Measurements from ENCODE around the gene SKA3.

SKA3 gene

GRCh38 chr13:21115231-21115630 lies 61.1 kb downstream of the SKA3 start:
- no peak for DNase-seq (ENCODE audit: low read depth)

- DNase-seq (ENCODE audit: low read depth) = no peak
Measured at GRCh38 chr13:21111546-21111945, 64.8 kb downstream of the SKA3 start.

- no peak for DNase-seq (ENCODE audit: low read depth)
Measured at GRCh38 chr13:21109168-21109567, 67.2 kb downstream of the SKA3 start.

DNA sequence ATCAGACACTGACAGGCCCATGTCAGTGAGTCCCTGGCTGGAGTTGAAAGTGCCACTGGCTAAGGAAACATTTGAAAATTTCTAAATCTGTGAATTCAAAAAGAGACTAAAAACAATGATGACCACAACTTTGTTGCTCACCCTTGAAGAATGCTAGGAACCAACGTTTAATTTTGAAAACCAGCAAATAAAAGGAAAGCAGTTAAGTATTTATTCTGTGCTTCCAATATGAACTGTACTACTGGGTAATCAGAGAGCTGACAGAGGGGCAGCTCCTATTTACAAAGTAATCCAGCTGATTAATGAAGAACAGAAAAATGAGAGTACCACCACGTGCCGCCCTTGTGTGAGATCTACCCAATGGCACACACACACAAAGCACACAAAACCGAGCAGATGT lies 70.3 kb downstream of the SKA3 start:
- DNase-seq (ENCODE audit: low read depth) = no peak

DNA sequence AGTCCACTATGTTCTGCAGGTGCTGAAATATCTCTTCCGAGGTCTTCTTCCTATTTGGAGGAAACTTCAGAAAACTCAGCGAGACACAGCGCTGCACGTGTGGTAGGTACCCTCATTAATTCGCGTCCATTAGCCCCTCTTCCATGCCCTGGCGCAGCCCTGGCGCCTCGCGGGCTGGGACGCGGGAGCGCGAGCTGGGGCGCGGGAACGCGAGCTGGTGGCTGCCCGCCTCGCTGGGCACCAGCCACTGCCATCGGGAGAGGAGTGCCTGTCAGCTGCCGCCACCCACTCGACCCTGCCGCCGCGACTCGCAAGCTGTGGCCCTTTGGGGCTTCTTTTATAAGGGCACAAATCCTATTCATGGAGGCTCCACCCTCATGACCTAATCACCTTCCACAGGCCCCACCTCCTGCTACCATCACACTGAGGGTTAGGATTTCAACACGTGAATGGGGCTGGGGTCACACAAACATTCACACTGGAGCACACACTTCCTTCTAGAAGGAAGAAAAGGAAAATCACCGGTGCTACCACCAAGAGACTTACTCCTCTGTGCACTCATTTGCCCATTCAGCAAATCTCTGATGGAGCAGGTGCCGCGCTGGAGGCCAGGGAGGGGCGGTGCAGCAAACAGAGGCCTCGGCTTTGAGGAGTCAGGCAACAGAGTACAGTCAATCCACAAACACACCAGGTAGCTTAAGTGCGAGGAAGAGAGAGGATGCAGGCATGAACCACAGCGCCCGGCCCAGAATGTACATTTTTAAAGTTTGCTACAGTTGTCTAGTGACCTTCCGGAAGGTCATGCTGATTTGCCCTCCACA lies 71.9 kb downstream of the SKA3 start:
- DNase-seq (ENCODE audit: low read depth) = no peak

Measured in activated T-helper 1 cell treated with Interleukin-2 at 50 U/mL for 16 hours (primary cell).